ENCODE measurements around the gene FRG2.

DNA sequence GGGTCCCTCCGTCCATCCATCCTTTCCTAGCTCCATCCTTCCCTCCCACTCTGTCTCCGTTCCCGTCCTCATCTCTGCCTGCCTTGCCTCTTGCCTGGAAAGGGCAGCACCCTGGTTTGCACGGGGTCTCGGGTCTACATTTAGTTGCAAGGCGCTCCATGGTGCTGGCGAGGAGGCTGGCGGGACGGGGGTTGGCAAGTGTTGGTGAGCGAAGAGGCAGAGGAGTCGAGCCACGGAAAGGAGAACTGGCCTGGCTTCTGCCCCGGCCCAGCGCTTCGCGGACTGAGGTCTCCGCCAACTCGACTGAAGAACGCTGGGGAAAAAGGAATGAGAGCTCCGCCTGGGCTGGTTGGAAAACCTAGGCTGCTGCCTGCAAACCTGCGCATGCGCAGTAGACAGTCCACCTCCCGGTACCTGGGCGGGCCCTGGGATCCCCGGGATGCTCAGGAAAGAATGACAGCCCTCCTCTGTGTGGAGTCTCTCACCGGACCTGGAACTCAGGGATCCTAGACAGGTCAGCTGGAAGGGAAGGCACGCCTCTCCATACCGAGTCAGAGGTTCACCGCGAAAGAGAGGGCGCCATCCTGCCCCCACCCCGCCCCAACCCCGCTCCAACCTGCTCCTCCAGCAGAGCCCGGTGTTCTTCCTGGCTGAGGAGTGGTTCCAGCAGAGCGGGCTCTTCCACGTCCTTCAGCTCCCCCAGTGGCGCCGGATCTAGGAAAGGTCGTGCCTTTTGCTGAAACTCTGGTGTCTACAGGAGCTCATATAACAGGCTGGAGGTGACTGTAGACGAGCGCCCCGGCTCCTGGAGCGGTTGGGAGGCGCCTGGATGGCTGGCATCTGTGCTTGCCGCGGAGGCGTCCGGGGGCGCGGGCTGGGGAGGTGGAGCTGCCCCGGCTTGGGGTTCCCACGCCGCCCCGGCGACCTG, 6.0 kb downstream of the FRG2 start:
- no peak for TF ChIP-seq CTCF (IDR thresholded peaks at IDR 0.05)
- TF ChIP-seq POLR2A (IDR thresholded peaks at IDR 0.05) = no peak
- no peak for TF ChIP-seq POLR2AphosphoS5 (IDR thresholded peaks at IDR 0.05)

Measured in breast epithelium (tissue), 3 donors.